GM21576 (cell line): ENCODE results near the gene ECE1.

Source experiments
- ATAC-seq: cut with Tn5 transposase; IDR thresholded peaks from one replicate; pipeline ENCODE4 v1.9.1; 2021; ENCODE audit warnings: mild to moderate bottlenecking, moderate library complexity; ENCODE audit not compliant: unreplicated experiment

The ECE1 gene

GRCh38 chr1:21325731-21326387 lies 35.6 kb upstream of the ECE1 start:
- no peak for ATAC-seq

GRCh38 chr1:21325231-21325718 lies 35.0 kb upstream of the ECE1 start:
- ATAC-seq = no peak

- ATAC-seq = no peak
Observed at GRCh38 chr1:21324368-21325141, 34.3 kb upstream of the ECE1 start.

- no peak for ATAC-seq
Observed at GRCh38 chr1:21323091-21323490, 32.8 kb upstream of the ECE1 start.

- no peak for ATAC-seq
Observed at GRCh38 chr1:21322681-21323016, 32.4 kb upstream of the ECE1 start.

GRCh38 chr1:21321963-21322680 lies 31.9 kb upstream of the ECE1 start:
- ATAC-seq = no peak

GRCh38 chr1:21320410-21321108 lies 30.3 kb upstream of the ECE1 start:
- no peak for ATAC-seq

GRCh38 chr1:21319447-21320407 lies 29.5 kb upstream of the ECE1 start:
- no peak for ATAC-seq

GRCh38 chr1:21318714-21319159 lies 28.5 kb upstream of the ECE1 start:
- ATAC-seq = no peak

GRCh38 chr1:21318057-21318713 lies 27.9 kb upstream of the ECE1 start:
- ATAC-seq = no peak

- no peak for ATAC-seq
Observed at GRCh38 chr1:21317690-21318043, 27.4 kb upstream of the ECE1 start.

GRCh38 chr1:21317035-21317689 lies 26.9 kb upstream of the ECE1 start:
- ATAC-seq = no peak

- no peak for ATAC-seq
Observed at GRCh38 chr1:21314743-21315396, 24.6 kb upstream of the ECE1 start.

- ATAC-seq = no peak
Observed at GRCh38 chr1:21313886-21314721, 23.8 kb upstream of the ECE1 start.

- ATAC-seq = no peak
Observed at GRCh38 chr1:21313203-21313885, 23.1 kb upstream of the ECE1 start.

GRCh38 chr1:21312407-21312992 lies 22.2 kb upstream of the ECE1 start:
- ATAC-seq = no peak

GRCh38 chr1:21311016-21311415 lies 20.8 kb upstream of the ECE1 start:
- no peak for ATAC-seq
